Measurements from ENCODE around the gene FAM118A. TPM values are rescaled to one million over a fixed set of nuclear protein-coding genes. Genes with fewer than 3 reads are reported as not detected.

FAM118A gene
- total RNA-seq, 2 donors from 2014 or later: 36.1 to 75.3 TPM

- intact Hi-C loops (cut with DNase I): no loop called here
- Histone ChIP-seq H3K4me3 (no peak overlapping the region), H3K27me3 (no peaks in the 10 kb centered on the region), H3K4me1 (no peaks in the 10 kb centered on the region), H3K36me3 (no peaks in the 10 kb centered on the region), H3K27ac (no peak overlapping the region), H3K9me3 (no peaks in the 10 kb centered on the region), H3K9ac (ENCODE audit: low read depth in 2 of 2, low read length in 2 of 2) (no peak overlapping the region)
- TF ChIP-seq, protein P1, sequence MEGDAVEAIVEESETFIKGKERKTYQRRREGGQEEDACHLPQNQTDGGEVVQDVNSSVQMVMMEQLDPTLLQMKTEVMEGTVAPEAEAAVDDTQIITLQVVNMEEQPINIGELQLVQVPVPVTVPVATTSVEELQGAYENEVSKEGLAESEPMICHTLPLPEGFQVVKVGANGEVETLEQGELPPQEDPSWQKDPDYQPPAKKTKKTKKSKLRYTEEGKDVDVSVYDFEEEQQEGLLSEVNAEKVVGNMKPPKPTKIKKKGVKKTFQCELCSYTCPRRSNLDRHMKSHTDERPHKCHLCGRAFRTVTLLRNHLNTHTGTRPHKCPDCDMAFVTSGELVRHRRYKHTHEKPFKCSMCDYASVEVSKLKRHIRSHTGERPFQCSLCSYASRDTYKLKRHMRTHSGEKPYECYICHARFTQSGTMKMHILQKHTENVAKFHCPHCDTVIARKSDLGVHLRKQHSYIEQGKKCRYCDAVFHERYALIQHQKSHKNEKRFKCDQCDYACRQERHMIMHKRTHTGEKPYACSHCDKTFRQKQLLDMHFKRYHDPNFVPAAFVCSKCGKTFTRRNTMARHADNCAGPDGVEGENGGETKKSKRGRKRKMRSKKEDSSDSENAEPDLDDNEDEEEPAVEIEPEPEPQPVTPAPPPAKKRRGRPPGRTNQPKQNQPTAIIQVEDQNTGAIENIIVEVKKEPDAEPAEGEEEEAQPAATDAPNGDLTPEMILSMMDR (IDR thresholded peaks at IDR 0.05): no peak
- no peak for DNase-seq
Observed at GRCh38 chr22:45376009-45376408, 66.3 kb downstream of the FAM118A start.

GRCh38 chr22:45376703-45377102 lies 67.0 kb downstream of the FAM118A start:
- Histone ChIP-seq H3K36me3 (no peaks in the 10 kb centered on the region), H3K27me3 (no peaks in the 10 kb centered on the region), H3K9ac (ENCODE audit: low read depth in 2 of 2, low read length in 2 of 2) (no peak overlapping the region), H3K9me3 (no peaks in the 10 kb centered on the region), H3K4me3 (no peak overlapping the region), H3K27ac (no peak overlapping the region), H3K4me1 (no peaks in the 10 kb centered on the region)
- intact Hi-C loops (cut with DNase I): no loop called here
- TF ChIP-seq, protein P1 (IDR thresholded peaks at IDR 0.05): no peak
- peak; percentile 21 for DNase-seq

DNA sequence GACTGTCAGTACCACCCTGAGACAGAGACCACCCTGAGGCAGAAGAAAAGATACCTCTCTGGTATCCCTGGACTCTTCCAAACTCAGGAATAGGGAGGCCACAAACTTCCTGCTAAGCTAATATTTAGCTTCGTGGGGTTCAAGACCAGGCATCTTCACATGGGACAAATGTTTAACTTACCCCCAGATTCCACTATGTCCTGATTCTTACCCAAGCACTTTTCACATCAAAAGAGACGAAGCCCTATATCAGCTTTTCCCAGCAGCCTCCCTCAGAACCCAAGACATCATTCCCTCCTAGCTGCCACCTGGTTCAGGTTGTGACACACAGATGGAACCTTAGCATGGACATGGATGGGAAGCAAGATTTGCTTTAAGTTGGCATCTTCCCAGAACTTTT lies 71.6 kb downstream of the FAM118A start:
- no peaks in the 10 kb centered on the region for H3K27me3 ChIP-seq
- no peaks in the 10 kb centered on the region for H3K9me3 ChIP-seq
- no peaks in the 10 kb centered on the region for H3K4me1 ChIP-seq
- DNase-seq: no peak
- intact Hi-C loops (cut with DNase I): no loop called here
- H3K36me3 ChIP-seq: no peaks in the 10 kb centered on the region
- no peak overlapping the region for H3K4me3 ChIP-seq
- H3K9ac ChIP-seq (ENCODE audit: low read depth in 2 of 2, low read length in 2 of 2): no peak overlapping the region
- TF ChIP-seq, protein P1 (IDR thresholded peaks at IDR 0.05): no peak
- no peak overlapping the region for H3K27ac ChIP-seq

- Histone ChIP-seq H3K9me3 (no peaks in the 10 kb centered on the region), H3K4me3 (no peak overlapping the region), H3K27ac (no peak overlapping the region), H3K27me3 (no peaks in the 10 kb centered on the region), H3K9ac (ENCODE audit: low read depth in 2 of 2, low read length in 2 of 2) (no peak overlapping the region), H3K36me3 (no peaks in the 10 kb centered on the region), H3K4me1 (no peaks in the 10 kb centered on the region)
- TF ChIP-seq, protein P1 (IDR thresholded peaks at IDR 0.05): no peak
- intact Hi-C loops (cut with DNase I): no loop called here
- DNase-seq: no peak
Observed at GRCh38 chr22:45389546-45389945, 79.8 kb downstream of the FAM118A start.

Other genes with a start within 250 kb of the FAM118A start
- gene NUP50, start 146.0 kb upstream of the FAM118A start, total RNA-seq: 100 to 1,000 TPM in 1 of 2 donors, 10 to 100 TPM in 1; 71.9 to 111 TPM
- gene KIAA0930, start 69.0 kb upstream of the FAM118A start, total RNA-seq: 10 to 100 TPM; 38.5 to 44.8 TPM
- 1 to 10 TPM in 1 of 2 donors, under 1 TPM in 1; 0.32 to 3.6 TPM for gene UPK3A, start 25.0 kb upstream of the FAM118A start, total RNA-seq
- under 1 TPM in 1 of 2 donors, not detected in 1; 0.15 TPM for gene SMC1B, start 103.7 kb downstream of the FAM118A start, total RNA-seq
- 1 to 10 TPM in 1 of 2 donors, under 1 TPM in 1; 0.85 to 6.7 TPM for gene RIBC2, start 103.8 kb downstream of the FAM118A start, total RNA-seq
- 10 to 100 TPM; 41.6 to 65.5 TPM for gene FBLN1, start 192.9 kb downstream of the FAM118A start, total RNA-seq

All from colonic mucosa (tissue), 4 donors.